DND-41 (cell line): Measurements from ENCODE around the gene ZNF134.

Experiments
- CTCF ChIP-seq: IDR thresholded peaks from 2 replicates; pipeline ENCODE4 v1.5.1; 2012; ENCODE audit warnings: borderline replicate concordance, low read length, moderate library complexity, mild to moderate bottlenecking; ENCODE audit not compliant: poor library complexity, severe bottlenecking; ENCODE audit errors: extremely low read depth
- EZH2 ChIP-seq: IDR thresholded peaks from 3 replicates; pipeline ENCODE4 v1.6.1; 2012; ENCODE audit warnings: borderline replicate concordance, low read depth, mild to moderate bottlenecking, moderate library complexity, low read length, inconsistent platforms; ENCODE audit not compliant: severe bottlenecking

GRCh38 chr19:57632987-57633831 lies 19.2 kb downstream of the ZNF134 start, which contains the start of gene ZNF211:
- peak; percentile 37 for TF ChIP-seq CTCF
- no peak for TF ChIP-seq EZH2
